HG03520 (cell line): ENCODE results near the gene UGT1A10.
"Not testable (repeated sequence)": the region's sequence is repeated elsewhere in the genome, so short reads cannot be mapped to it uniquely, and the experiment has no call there.

Source experiments
- ATAC-seq: cut with Tn5 transposase; IDR thresholded peaks from one replicate; pipeline ENCODE4 v1.9.1; 2021; ENCODE audit warnings: mild to moderate bottlenecking, moderate library complexity; ENCODE audit not compliant: unreplicated experiment

Gene UGT1A10

DNA sequence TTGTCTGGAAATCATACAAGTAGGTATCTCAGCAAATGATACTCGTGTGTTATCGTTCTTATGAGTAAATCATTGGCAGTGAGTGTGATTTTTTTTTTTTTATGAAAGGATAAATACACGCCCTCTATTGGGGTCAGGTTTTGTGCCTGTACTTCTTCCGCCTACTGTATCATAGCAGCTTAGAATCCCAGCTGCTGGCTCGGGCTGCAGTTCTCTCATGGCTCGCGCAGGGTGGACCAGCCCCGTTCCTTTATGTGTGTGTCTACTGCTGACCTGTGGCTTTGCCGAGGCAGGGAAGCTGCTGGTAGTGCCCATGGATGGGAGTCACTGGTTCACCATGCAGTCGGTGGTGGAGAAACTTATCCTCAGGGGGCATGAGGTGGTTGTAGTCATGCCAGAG, at the start of gene UGT1A10:
Gene UGT1A10 (plus strand): TSS at position 143 of the 400 bp plus-strand sequence. CDS start 75 bp downstream, at position 218.
- ATAC-seq, result not testable (repeated sequence)

DNA sequence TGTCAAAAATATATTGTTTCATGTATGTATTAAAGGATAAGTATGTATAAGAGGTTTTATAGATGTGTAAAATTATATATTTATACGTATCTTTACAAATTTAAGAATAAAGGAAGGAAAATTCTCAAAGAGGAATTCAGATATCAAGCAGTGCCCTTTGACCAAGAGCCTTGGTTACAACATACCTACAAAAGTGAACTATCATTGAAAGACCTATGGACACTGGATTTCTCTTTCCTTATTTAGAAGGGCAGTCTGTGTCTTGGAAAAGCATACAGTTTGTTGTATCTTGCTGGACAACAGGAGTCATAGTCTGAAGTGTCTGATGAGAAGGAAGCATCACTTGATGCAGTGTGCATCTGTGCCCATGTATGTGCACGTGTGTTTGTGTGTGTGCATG, 47.8 kb upstream of the UGT1A10 start:
- no peak for ATAC-seq

GRCh38 chr2:233592706-233593105, 43.5 kb upstream of the UGT1A10 start:
- not testable (repeated sequence) for ATAC-seq

GRCh38 chr2:233593201-233593600, 43.0 kb upstream of the UGT1A10 start:
- ATAC-seq, result no peak

DNA sequence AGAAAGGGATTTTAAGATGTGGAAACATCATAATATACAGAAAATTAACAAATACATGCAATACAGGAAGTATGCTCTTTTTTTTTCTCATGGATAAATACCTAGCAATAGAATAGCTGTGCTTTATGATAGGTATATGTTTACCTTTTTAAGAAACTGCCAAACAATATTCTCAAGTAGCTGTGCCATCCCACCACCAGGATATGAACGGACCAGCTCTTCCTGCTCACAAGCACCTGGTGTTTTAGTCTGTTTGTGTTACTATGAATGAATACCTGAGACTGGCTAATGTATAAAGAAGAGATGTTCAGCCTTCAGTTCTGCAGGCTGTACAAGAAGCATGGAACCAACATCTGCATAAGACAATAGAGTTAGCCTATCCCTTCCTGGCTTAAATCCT, 38.7 kb upstream of the UGT1A10 start:
- ATAC-seq, result no peak

DNA sequence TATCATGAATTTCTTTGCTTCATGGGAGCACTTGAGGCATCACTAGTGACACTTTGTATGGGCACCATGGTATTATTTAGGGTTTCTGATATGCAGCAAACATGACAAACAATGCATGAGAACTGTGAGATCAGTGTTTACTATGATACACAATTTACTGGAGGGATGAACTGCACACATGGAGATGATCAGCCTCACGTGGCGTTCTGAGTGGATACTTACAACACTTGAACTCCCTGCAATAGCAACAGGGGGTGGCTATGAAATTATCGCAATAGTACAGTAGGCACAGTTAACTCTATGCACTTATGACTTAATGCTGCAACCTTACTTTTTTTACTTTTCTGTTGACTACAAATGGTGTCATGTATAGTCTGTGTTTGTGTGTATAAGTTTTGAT, 37.3 kb upstream of the UGT1A10 start:
- ATAC-seq, result no peak

DNA sequence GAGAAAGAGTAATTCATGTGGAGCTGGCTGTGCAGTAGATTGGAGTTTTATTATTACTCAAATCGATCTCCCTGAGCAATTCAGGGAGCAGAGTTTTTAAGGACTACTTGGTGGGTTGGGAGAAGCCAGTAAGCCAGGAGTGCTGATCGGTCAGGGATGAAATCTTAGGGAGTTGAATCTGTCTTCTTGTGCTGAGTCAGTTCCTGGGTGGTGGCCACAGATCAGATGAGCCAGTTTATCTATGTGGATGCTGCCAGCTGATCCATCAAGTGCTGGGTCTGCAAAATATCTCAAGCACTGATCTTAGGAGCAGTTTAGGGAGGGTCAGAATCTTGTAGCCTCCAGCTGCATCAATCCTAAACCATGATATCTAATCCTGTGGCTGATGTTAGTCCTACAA, 35.9 kb upstream of the UGT1A10 start:
- ATAC-seq, result no peak

DNA sequence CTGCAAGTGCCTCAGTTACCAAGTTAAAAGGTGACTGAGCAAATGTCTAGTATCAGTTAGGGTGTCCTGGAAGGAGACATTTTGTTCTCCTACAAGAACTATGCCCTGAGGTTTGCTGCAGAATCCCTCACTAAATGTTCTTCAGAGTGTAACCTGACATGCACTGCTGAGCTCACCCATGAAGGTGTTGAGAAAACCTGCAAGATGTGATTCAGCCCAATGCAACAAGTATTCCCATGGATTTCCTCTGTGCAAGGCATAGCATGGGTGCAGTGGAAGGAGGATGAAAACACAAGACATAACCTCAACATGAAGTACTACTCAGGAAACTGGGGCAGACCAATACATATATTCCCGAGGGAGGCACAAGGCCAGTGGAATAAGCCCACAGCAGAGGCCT, 34.2 kb upstream of the UGT1A10 start:
- ATAC-seq, result no peak

- ATAC-seq, result no peak
Measured at GRCh38 chr2:233603520-233603919, 32.7 kb upstream of the UGT1A10 start.

- ATAC-seq, result no peak
Measured at GRCh38 chr2:233604826-233605225, 31.4 kb upstream of the UGT1A10 start.

DNA sequence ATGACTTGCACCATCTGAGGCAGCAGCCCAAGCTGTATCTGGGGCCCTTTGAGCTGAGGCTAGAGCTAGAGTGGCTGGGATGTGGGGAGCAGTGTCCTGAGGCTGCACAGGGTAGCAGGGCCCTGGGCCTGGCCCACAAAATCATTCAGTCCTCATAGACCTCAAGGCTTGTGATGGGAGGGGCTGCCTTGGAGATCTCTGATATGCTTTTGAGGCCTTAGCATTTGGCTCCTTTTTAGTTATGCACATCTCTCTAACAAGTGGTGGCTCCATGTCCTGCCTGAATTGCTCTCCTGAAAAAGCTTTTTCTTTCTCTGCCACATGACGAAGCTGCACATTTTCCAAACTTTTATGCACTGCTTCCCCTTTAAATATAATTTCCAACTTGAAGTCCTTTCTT, 30.6 kb upstream of the UGT1A10 start:
- no peak for ATAC-seq

DNA sequence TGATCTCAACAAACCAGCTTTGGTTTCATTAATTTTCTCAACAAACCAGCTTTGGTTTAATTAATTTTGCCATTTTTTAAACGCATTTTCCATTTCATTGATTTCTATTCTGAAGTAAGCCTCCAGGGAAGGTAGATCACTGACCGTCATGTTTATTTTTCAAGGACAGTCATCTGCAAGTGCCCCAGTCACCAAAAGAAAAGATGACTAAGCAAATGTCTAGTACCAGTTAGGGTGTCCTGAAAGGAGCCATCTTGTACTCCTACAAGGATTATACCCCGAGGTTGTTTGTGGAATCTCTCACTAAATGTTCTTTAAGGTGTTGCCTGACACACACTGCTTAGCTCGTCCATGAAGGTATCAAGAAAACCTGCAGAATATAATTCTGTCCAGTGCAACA, 25.0 kb upstream of the UGT1A10 start:
- ATAC-seq, result no peak

DNA sequence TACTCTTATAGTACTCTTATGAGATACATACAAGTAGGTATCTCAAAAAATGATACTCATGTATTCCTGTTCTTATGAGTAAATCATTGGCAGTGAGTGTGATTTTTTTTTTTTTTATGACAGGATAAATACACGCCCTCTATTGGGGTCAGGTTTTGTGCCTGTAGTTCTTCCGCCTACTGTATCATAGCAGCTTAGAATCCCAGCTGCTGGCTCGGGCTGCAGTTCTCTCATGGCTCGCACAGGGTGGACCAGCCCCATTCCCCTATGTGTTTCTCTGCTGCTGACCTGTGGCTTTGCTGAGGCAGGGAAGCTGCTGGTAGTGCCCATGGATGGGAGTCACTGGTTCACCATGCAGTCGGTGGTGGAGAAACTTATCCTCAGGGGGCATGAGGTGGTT, 18.8 kb upstream of the UGT1A10 start, which contains the start of gene UGT1A8:
Gene UGT1A8 (plus strand): TSS at position 158 of the 400 bp plus-strand sequence. CDS start 75 bp downstream, at position 233.
- not testable (repeated sequence) for ATAC-seq

GRCh38 chr2:233620204-233620603, 16.0 kb upstream of the UGT1A10 start:
- no peak for ATAC-seq

DNA sequence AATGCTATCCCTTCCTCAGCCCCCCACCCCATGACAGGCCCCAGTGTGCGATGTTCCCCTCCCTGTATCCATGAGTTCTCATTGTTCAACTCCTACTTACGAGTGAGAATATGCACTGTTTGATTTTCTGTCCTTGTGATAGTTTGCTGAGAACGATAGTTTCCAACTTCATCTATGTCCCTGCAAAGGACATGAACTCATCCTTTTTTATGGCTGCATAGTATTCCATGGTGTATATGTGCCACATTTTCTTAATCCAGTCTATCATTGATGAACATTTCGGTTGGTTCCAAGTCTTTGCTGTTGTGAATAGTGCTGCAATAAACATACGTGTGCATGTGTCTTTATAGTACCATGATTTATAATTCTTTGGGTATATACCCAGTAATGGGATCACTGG, 14.4 kb upstream of the UGT1A10 start:
- not testable (repeated sequence) for ATAC-seq

GRCh38 chr2:233627331-233628025, 8.8 kb upstream of the UGT1A10 start:
- no peak for ATAC-seq

- ATAC-seq, result no peak
Measured at GRCh38 chr2:233638836-233639235, 2.6 kb downstream of the UGT1A10 start.

- no peak for ATAC-seq
Measured at GRCh38 chr2:233639860-233640259, 3.6 kb downstream of the UGT1A10 start.

GRCh38 chr2:233643128-233643527, 6.9 kb downstream of the UGT1A10 start:
- ATAC-seq, result no peak

- not testable (repeated sequence) for ATAC-seq
Measured at GRCh38 chr2:233646033-233646432, 9.8 kb downstream of the UGT1A10 start.

GRCh38 chr2:233650981-233651380, 14.7 kb downstream of the UGT1A10 start:
- no peak for ATAC-seq

- no peak for ATAC-seq
Measured at GRCh38 chr2:233651430-233651829, 15.2 kb downstream of the UGT1A10 start.

DNA sequence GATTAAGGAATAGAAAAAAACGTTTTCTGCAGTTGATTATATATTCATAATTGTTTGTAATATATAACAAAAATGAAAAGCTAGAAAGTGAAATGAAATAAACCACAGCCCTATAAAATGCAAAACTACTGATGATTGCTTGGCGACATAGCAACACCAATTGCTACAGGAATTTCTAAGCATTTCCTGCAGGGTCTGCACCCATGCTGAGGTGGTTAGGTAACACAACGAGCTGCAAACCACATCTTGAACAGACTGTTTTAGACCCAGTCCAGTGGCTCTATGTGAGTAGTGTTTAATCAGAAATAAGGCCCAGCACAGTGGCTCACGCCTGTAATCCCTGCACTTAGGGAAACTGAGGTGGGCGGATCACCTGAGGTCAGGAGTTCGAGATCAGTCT, 18.3 kb downstream of the UGT1A10 start:
- ATAC-seq, result no peak
